OCI-M2 (cell line): Measurements from ENCODE around the gene ODAPH.
"Not testable (repeated sequence)": the region's sequence is repeated elsewhere in the genome, so short reads cannot be mapped to it uniquely, and the experiment has no call there.

Experiments used
- DNase-seq: peaks from one replicate; lab custom pipeline; 2025; ENCODE audit not compliant: unreplicated experiment; lab: John Stamatoyannopoulos, UW

ODAPH gene

GRCh38 chr4:75544220-75544619 is 11.6 kb upstream of the ODAPH start:
- not testable (repeated sequence) for DNase-seq

- DNase-seq, result no peak
Measured at GRCh38 chr4:75544870-75545269, 11.0 kb upstream of the ODAPH start.

DNA sequence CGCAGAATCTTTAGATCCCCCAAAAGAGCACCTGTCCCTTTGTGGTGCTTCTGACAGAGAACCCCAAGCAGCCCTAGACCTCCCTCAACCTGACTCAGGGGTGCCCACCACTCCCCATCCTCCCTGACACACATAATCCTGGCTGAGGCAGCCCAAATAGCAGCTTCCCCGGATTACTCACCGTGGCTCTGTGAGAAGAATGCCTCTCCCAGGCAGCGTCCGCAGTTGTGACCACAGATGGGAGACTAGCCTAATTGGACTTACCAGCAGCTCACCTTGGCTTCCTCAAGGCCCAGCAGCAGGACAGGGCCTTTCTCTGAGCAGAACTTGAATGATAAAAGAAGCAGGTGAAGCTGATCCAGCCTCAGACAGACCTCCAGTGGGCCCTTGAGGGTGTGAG is 10.3 kb upstream of the ODAPH start:
- no peak for DNase-seq

- DNase-seq, result no peak
Measured at GRCh38 chr4:75547647-75548387, 8.0 kb upstream of the ODAPH start.

GRCh38 chr4:75549019-75549418 is 6.8 kb upstream of the ODAPH start:
- no peak for DNase-seq

GRCh38 chr4:75552452-75552851 is 3.4 kb upstream of the ODAPH start:
- DNase-seq, result no peak

DNA sequence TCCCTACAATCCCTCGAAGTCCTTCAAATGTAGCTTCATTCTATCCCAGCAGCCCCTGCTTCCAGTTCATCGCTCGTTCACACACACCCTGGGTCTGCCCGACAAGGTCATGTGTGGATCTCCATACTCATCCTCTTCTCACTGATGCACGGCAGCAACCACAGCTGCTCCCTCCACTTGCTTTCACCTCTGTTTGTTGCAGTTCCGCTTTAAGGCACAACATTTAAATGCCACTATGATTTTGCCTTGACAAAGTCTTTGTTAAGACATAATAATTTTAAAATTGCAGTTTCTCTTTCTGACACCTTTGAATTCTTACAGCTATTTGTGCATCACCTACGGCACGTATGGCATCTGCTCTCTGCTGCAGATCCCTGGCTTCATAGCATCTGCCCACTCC is 1.8 kb downstream of the ODAPH start:
- DNase-seq, result no peak

DNA sequence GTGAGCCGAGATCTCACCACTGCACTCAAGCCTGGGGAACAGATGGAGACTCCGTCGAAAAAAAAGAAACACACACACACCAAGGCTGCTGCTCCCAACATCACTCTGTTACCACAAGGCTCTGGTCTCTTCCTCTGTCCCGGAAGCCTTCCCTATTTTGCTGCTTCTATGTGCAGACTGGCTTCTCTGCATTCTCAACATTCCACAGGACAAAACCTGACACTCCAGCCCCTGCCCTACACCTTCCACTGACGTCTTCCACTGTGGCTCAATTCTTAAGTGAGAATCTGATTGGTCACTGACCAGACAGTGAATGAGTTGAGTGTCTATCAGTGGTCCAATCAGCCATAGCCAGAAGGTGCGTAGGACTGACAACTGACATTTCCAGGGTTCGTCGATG is 5.9 kb downstream of the ODAPH start:
- no peak for DNase-seq

DNA sequence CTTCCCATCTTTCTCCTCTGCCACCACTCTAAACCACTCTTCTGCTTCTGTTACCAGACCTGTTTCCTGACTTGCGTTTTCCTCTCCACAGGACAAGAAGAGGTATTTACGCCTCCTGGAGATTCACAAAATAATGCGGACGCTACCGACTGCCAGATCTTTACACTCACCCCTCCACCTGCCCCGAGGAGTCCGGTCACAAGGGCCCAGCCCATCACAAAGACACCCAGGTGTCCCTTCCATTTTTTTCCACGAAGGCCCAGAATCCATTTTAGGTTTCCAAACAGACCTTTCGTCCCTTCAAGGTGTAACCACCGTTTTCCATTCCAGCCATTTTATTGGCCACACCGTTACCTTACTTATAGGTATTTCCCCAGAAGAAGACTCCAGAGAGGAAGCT is 8.2 kb downstream of the ODAPH start:
- DNase-seq, result no peak

DNA sequence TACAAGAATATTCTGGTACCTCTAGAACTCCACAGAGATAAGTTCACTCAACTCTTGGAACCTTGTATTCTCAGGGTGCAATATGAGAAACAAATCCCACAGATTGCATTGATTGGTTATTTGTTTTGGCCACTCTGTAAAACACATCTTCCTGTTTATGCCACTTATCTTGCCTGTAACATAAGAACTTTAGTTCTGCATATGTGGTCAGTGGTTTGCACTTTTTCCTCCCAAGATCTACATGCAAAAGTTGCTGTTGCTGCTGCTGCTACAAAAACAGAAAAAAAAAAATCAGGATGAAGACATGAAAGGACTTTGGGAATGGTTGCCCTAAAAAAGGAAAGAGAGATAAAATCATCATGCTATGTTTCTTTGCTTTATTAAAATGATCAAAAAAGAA is 9.6 kb downstream of the ODAPH start:
- DNase-seq, result no peak

- no peak for DNase-seq
Measured at GRCh38 chr4:75566911-75567310, 11.0 kb downstream of the ODAPH start.

DNA sequence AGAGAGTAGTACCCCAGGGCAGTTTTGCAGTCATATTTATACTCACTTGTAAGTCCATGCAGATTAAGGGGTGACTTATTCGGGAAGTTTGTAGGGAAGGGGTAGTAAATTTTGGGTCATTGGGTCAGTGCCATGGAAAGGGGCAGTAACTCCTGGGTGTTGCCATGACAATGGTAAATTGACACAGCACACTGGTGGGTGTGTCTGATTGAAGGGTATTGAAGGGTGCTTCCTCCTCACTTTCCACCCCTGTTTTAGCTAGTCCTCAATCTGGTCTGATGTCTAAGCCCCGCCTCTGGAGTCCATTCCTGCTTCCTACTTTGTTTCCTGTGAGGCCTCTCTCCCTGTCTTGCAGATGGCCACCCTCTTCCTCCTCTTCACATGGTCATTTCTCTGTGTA is 11.9 kb downstream of the ODAPH start:
- no peak for DNase-seq

DNA sequence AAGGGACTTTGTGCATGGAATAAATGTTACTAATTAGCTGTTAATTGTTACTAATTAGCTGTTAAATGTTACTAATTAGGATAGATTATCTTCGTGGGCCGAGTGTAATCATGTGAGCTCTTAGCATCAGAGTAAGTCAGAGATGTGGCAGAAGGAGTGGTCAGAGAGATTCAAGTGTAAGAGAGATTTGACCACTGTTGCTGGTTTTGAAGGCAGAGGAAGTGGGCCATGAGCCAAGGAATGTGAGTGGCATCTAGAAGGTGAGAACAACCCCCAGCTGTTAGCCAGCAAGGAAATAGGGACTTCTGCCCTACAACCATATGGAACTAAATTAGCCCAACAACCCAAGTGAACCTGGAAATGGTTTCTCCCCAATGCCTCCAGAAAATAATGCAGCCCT is 28.2 kb downstream of the ODAPH start:
- DNase-seq, result no peak

DNA sequence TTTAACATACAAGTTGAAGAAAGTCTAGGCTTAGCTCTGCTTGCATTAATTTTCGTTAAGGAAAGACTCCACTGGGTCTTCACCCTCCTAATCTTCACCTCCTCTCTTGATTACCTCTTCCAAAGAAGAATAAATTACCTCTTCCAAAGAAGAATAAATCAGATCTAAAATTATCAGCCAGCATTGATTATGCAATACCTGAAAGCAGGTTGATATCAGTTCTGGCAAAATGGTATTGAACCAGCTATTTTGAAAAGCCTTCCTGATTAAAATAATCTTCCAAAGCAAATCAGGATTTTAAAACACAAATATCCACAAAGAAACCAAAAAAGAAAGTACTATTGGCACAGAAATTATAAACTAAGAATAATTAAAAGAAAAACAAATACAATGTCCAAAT is 37.5 kb downstream of the ODAPH start:
- no peak for DNase-seq

DNA sequence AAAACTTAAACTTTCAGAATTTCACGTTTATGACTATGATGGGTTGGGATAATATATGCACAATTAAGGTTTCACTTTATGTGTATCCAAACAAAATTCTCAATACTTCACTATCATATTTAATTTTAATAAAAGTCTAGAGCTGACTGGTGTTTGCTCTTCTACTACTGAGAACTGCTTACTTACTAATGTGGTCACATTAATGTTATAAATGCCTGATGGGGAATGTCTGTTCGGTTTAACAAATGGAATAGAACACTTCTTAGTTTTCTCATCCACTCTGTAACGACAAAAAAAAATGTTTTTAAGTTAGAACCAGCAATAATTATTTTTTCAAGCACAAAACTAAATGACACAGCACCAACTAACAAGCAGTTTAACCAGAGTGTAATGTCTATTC is 40.2 kb downstream of the ODAPH start:
- DNase-seq, result no peak

- DNase-seq, result no peak
Measured at GRCh38 chr4:75598390-75598789, 42.5 kb downstream of the ODAPH start.

DNA sequence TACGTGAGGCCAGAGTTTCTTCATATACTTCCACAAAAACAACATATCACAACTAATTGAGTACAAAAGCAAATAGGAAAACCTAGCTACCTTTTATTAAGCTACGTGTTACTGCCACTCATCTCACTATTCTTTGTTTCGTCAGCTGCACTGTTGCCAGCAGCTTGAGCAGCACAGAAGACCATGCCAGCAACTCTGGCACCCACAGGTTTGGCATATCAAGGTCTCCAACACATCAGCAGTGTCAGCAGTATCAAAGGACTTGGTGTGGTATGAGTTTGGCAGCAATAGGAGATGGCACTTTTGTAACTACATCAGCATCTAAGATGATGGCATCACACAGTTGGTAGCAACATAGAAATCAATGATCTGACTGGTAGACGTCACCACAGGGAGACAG is 43.8 kb downstream of the ODAPH start:
- DNase-seq, result no peak

GRCh38 chr4:75605928-75606327 is 50.1 kb downstream of the ODAPH start:
- no peak for DNase-seq

DNA sequence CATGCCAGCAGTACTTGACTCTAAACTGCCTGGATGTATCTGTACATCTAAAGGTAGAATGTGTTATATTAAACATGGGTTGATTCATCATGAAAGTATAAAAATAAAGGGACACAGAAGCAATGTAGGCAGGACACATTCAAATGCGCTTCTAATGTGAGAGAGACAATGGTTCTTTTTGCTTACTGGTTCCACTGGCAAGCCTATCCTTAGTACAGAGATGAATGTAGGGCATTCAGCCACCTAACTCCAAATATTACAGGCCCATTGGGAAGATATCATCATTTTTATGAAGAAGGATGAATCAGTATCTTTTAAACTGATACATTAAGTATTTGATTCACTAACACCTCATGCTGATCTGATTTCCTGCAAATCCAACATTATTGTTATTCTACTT is 56.4 kb downstream of the ODAPH start:
- no peak for DNase-seq
